Ureter (tissue), 1 donor: ENCODE data around the gene AHR. TPM values are rescaled to one million over a fixed set of nuclear protein-coding genes. Genes with fewer than 3 reads are reported as not detected.
"Not testable (repeated sequence)": the region's sequence is repeated elsewhere in the genome, so short reads cannot be mapped to it uniquely, and the experiment has no call there.

Experiments used
- DNase-seq: peaks from one replicate; pipeline ENCODE4 v3.0.0-alpha.2; 2020; ENCODE audit warnings: low spot score
- total RNA-seq: library from RNA; stranded (reverse); gene quantifications from one replicate; pipeline ENCODE4 v1.2.4, GENCODE V29; 2023
- donor health status: DM: yes; HTN: yes; CAD: no.

Gene AHR
- total RNA-seq, 1 donor from 2014 or later, result 368 TPM

DNA sequence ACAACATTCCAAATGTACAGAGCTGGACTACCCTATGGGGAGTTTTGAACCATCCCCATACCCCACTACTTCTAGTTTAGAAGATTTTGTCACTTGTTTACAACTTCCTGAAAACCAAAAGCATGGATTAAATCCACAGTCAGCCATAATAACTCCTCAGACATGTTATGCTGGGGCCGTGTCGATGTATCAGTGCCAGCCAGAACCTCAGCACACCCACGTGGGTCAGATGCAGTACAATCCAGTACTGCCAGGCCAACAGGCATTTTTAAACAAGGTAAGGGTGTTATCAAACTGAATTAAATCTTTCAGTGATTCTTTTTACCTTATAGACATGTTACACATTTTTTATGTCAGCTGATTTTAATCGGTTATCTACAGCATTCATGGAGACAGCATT is 41.5 kb downstream of the AHR start:
- DNase-seq, result no peak

DNA sequence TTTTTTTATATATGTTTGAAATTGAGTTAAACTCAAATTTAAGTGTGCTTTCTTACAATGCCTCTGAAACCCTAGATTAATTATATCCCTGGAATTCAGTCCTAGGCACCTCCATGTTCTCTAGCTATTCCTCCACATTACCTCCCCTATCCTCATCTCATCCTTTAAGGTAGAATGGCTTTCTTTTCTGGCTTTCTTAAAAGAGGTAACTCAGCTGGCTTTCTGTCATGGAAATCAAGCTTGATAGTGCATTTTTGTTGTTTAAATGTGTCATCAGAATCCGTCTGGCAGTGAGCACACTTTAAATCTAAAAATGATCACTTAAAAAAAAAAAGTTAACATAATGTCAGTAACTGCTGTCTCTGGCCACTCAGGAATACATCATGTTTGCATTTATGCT is 42.2 kb downstream of the AHR start:
- no peak for DNase-seq

DNA sequence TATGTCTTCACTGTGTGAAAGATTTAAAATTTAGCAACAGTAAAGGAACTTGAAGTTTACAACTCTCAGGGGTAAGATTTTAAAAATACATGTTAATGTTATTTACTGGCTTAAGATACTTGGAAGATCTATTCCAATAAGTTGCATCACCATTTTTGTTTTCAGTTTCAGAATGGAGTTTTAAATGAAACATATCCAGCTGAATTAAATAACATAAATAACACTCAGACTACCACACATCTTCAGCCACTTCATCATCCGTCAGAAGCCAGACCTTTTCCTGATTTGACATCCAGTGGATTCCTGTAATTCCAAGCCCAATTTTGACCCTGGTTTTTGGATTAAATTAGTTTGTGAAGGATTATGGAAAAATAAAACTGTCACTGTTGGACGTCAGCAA is 44.3 kb downstream of the AHR start:
- no peak for DNase-seq

DNA sequence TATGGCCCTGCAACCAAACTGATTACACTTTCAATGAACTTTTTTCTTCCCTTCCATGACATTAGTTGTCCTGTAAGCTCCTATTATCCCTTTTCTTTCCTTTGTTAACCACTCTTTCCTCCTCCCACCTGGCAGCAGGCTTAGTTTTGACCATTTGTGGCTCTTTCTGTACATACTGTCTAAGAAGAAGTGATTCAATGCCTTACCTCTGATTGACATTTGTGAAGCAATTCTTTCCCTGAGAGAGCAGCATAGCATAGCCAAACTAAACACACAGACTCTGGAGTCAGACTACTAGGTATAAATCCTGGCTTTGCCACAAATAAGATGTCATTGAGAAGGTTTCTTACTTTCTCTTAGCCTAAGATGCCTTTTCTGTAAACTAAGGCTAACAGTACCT is 48.9 kb downstream of the AHR start:
- no peak for DNase-seq

DNA sequence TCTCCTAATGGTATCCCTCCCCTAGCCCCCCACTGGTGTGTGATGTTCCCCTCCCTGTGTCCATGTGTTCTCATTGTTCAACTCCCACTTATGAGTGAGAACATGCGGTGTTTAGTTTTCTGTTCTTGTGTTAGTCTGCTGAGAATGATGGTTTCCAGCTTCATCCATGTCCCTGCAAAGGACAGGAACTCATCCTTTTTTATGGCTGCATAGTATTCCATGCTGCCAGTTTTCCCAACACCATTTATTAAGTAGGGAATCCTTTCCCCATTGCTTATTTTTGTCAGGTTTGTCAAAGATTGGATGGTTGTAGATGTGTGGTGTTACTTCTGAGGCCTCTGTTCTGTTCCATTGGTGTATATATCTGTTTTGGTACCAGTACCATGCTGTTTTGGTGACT is 50.5 kb downstream of the AHR start:
- DNase-seq, result not testable (repeated sequence)

DNA sequence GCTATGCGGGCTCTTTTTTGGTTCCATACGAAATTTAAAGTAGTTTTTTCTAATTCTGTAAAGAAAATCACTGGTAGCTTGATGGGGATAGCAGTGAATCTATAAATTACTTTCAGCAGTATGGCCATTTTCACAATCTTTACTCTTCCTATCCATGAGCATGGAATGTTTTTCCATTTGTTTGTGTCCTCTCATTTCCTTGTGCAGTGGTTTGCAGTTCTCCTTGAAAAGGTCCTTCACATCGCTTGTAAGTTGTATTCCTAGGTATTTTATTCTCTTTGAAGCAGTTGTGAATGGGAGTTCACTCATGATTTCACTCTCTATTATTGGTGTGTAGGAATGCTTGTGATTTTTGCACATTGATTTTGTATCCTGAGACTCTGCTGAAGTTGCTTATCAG is 51.9 kb downstream of the AHR start:
- not testable (repeated sequence) for DNase-seq

DNA sequence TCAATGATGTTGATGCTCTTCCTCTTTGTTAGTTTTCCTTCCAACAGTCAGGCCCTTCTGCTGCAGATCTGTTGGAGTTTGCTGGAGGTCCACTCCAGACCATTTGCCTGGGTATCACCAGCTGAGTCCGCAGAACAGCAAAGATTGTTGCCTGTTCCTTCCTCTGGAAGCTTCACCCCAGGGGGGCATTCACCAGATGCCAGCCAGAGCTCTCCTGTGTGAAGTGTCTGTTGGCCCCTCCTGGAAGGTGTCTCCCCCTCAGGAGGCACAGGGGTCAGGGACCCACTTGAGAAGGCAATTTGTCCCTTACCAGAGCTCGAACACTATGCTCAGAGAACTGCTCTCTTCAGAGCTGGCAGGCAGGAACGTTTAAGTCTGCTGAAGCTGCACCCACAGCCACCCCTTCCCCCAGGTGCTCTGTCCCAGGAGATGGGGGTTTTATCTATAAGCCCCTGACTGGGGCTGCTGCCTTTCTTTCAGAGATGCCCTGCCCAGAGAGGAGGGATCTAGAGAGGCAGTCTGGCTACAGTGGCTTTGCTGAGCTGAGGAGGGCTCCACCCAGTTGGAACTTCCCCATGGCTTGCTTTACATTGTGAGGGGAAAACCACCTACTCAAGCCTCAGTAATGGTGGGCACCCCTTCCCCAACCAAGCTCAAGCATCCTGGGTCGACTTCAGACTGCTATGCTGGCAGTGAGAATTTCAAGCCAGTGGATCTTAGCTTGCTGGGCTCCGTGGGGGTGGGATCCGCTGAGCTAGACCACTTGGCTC is 55.4 kb downstream of the AHR start:
- DNase-seq, result not testable (repeated sequence)

DNA sequence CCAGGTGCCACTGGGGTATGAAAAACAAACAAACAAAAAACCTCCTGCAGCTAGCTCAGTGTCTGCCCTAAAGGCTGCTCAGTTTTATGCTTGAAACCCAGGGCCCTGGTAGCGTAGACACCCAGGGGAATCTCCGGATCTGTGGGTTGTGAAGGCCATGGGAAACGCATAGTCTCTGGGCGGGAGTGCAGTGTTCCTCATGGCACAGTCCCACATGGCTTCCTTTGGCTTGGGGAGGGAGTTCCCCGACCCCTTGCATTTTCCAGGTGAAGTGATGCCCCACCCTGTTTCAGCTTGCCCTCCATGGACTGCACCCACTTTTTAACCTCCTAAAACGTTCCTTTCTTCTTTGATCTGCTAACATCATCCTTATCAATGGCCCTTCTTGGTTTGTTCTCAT is 56.0 kb downstream of the AHR start:
- DNase-seq, result no peak

DNA sequence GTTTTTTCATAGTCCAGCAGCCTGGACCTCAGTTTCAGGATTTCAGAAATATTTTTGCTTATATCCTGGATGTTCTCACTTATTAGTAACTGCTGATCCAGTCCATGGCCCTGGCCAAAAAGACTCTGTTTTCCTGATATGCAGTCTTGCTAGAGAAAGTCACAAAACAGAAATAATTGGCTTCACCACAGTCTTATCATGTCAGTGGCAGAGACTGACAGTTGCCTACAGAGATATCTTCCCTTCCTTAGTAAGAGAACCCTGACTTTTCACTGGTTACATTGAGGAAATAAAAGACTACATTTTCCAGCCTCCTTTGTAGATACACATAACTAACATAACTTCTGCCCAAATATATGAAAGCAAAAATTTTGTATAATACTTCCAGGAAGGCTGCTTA is 56.6 kb downstream of the AHR start:
- no peak for DNase-seq

DNA sequence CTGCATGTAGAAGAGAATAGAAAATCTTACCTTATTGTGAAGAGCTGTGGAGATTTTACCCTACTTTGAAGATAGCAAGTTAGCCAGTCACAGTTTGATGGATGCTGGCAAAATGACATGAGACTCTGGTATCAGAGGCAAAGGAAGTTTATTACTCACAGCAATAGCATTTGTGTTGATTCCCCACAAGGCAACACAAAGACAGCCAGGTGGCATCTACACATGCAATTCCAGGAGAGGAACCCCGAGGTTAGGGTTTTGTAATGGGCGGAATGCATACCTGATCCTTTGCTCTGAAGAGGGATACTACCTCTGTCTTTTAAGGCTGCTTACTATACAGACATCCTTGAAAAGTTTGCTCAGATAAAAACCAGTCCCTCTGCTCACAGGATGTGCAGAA is 59.5 kb downstream of the AHR start:
- DNase-seq, result no peak

DNA sequence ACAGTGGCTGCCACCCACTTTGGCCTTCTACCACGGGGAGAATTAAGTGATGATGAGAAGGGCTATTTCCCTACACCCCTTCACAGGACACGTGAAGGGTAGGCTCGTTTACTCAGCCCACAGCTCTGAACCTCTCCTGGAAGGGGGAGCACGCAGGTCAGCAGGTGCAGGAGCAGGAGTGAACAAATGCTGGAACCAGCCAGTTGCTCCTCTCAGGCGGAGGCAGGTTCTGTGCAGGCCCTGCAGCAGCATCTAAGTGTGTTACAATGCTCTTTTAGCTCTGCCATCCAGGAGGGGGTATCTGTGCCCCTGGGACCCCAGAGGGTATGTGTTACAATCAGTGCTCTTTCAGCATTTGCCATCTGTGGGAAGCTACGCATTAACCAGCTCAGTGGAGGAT is 61.2 kb downstream of the AHR start:
- DNase-seq, result no peak

DNA sequence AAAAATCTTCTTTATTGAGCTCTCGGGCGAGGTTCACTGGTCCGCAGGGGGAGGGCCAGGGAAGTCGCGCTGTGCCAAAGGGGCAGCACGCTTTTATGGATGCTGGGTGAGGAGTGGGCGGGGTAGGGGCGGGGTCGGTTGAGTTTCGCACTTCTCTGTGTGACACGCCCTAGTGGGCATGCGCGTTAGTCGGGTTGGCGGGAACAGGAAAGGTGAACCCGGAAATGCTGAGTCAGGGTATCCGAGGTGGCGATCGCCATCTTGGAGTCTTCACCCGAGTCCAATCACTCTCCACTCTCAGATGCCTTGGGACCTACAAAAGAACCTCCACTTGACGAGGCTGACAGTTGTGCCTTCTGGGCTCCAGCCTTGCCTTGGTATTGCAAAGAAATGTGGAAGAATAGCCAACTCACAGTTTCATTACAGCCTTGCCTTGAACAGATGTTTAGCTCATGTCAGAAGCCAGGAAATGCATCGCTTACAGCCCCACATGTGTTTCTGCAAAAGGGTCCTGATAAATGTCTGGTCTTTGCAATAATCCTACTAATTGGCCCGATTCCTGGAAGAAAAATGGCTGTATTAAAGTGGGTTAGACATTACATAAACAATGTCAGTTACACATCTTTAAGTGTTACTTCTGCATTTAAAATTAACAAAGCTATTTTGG is 64.1 kb downstream of the AHR start:
- no peak for DNase-seq

DNA sequence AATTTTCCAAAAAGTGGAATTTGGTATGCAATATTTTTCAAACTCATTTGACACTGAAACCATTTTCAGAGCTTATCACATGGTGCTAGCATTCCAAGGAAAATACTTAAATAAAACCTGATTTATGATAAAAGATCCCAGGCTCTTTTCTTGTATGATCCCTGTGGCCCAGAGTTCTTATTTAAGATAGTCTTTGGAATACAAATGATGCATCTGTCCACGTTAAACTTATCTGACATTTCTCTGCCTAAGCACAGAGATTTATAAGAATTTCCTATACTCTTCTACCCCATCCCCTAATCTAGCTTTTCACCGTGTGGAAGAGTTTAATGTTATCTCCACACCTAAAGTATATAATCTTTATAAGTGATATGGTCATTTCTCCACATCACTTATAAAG is 66.2 kb downstream of the AHR start:
- no peak for DNase-seq

DNA sequence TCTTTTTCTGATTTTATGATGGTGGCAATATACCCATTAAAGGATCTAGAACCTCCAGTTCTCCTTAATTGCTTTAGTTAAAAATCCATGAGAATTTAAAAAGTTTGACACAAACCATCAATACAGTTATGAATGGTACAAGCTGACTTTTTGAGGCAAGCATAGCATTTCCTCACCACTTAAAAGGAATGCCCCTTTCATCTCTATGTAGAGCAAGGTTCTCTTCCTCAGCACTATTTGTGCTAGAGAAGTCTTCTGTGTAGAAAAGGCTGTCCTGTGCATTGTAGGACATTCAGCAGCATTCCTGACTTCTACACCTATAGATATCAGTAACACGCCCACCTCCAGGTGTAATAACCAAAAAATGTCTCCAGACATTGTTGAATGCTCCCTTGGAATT is 67.3 kb downstream of the AHR start:
- DNase-seq, result no peak

DNA sequence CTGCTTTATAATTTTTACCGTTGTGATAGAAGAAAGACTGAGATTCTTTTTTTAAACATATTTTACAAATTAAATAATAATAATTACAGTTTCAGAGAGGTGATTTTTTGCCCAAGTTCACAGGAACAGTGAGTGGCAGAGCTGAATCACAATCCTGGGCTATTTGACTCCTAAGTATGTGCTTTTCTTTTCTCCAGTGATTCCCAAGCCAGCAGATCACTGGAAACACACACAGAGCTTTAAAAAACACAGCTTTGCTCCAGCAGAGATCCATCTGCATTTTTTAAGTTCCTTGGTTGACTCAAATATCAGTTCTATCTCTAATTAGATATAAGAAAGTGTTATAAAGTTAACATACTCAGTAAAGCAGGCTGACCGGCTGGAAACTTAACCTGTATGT is 69.0 kb downstream of the AHR start:
- DNase-seq, result no peak

DNA sequence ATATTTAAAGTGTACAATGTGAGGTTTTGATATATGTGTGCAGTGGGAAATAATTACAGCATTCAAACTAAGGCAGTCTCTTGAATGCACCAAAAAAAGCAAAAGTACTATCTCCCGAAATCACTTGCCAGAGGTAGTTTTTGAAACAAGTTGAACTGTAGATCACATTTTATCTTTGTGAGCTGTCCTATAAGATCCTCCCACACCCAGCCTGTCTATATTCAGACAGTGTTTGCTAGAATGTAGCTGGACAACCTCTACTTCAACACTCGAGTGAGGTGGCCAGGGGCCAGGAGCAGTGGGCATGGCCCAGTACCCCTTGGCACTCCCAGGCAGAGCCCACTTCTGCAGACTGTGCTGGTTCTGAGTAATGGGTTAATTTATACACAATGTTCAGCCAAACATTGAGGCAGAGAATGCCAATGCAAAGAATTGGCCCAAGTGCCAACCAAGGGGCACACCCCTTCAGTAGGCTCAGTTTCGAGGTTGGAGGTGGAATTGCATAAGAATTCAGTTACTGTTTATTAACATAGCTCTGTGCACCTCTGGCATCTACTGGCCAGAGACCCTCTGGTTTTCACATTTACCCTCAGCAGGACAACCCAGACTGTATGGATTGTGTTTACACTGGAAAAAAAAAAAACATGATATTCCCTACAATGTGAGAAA is 70.5 kb downstream of the AHR start:
- DNase-seq, result no peak

DNA sequence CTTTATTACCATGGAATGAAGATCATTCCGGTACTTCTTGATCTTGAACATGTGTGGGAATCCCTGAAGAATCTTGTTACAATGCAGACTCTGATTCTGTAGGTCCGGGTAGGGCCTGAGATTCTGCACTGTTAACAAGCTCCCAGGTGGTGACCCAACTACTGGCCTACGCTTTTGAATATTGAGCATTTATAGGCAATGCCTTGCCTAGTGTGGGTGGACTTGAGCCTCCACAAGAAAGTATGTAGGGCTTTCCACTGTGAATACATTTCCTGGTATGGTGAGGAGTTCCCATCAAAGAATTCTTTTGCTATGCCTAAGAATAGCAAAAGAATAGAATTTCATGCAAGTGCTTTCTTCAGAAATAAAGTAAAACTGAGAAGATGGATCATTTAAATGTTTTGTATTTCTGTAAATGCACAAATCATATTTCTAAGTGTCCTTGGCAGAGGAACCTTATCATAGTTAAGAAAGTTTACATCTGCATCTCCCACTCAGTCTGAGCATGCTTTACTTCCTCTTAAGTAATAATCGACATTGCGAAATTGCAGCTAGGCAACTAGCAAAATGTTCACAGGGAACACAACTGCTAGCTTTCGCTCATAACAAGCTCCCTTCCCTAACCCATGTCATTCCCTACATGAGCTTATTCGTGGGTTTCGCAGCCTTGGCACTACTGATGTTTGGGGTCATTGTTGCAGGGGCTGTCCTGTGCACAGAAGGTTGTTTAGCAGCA is 71.4 kb downstream of the AHR start:
- DNase-seq, result no peak

DNA sequence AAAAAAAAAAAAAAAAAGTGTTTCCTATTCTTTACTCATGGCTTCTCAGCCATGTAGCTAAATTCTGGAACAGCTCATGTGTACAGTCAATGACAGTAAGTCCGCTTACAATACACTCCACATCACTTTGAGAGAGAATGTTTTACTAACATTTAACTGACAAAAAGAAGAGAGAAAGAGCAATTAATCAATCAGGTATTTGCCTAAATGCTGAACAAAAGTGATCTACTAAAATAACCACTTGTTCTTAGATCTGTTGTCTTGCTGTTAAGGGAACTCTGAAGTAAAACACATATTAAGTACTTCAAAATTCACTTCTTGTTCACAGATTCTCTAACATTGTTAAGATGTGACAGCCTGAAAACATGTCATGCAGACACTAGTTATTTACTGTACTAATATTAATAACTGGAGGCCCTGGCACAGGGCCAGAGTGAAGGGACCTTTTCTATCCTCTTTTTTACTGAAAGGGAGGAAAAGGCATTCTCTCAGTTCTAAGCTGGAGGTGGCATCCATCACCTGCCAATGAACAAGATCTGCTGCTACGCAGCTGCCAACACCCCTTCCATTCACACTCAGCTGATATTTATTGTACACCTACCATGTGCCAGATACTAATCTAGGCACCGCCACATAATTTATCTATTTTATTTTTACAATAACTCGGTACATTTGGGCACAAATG is 72.6 kb downstream of the AHR start:
- no peak for DNase-seq

DNA sequence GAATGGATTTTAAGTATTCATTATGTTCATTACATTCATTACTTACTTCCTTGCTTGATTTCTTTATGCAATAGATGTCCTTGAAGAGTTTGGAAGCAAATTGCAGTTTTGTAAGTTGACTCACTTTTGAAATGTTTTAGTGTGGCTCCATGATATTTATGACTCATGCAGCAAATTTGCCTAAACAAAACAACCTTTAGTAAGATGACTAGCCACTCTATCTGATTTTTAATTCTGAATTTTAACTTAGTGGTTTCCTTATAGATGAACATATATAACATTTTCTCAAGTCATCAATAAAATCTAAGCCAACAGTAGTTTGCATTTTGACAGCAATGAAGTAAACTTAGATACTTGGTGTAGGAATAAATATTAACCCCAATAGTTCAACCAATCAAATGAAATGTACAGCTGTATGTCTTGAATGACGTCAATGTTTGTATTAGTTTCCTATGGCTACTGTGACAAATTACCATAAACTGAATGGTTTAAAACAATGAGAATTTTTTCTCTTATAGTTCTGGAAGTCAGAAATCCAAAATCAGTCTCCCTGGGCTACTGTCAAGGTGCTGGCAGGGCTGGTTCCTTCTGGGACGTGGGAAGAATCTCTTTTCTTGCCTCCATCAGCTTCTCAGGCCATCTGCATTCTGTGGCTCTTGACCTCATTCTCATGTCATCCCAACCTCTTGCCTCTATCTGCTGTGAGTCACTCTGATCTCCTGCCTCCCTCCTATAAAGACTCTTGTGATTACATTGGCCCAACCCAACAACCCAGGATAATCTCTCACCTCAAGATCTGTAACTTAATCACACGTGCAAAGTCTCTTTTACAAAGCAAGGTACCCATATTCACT is 73.4 kb downstream of the AHR start:
- no peak for DNase-seq

DNA sequence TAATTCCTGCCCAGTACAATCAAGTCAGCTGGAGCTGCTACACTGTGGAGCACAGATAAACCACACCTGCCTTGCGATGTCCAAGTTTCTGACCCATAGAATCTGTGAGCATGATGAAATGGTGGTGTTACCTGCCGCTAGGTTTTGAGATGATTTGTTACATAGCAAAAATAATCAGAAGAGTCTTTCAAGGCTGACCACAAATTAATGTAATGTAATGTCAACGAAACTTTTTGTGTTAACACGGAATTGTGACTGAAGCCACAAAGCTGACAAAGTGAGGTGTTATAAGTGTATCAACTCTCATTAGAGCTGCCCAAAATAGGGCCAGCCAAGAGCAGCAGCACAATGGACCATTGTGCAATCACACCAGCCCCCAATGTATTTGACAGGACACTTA is 75.7 kb downstream of the AHR start:
- DNase-seq, result no peak

DNA sequence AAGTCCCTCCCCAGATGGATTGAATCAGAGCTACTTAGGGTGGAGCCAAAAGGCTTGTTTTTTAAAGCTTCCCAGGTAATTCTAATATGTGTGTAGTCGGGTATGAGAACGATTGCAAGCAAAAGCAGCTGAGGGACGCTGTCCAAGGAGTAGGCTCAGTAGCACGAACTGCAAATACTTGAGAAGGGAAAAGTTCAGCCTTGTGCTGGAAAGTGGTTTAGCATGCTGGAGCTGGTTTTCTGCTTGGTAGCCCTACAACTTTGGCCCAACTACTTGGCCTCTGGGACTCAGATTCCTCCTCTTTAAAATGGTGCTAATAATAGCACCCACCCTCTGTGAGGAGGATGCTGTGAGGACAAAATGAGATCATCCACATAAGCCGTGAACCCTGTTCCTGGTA is 76.2 kb downstream of the AHR start:
- DNase-seq, result no peak
